ENCODE data around the gene USH2A. TPM values are rescaled to one million over a fixed set of nuclear protein-coding genes. Genes with fewer than 3 reads are reported as not detected.

USH2A gene
- total RNA-seq, 2 donors from 2014 or later: 0.62 to 3.1 TPM

DNA sequence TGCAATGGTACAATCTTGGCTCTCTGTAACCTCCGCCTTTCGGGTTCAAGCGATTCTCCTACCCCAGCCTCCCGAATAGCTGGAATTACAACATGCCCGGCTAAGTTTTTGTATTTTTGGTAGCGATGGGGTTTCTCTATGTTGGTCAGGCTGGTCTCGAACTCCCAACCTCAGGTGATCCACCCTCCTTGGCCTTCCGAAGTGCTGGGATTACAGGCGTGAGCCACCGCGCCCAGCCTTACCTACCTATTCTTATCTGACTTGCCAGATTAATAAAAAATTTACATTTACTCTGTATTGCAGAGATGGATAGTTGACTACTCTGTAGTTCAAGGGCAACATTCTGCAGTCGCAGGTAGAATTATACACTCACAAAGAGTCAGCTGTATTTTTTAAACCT, 496.6 kb downstream of the USH2A start:
- H3K27me3 ChIP-seq (ENCODE audit: control insufficient read depth, insufficient read depth, low read length, poor library complexity, severe bottlenecking): no peaks in the 10 kb centered on the region
- Mint-ChIP-seq H3K4me3 (no peak overlapping the region), H3K9me3 (no peaks in the 10 kb centered on the region), H3K27me3 (ENCODE audit: insufficient read depth) (no peaks in the 10 kb centered on the region), H3K36me3 (ENCODE audit: low read depth) (no peaks in the 10 kb centered on the region), H3K27ac (no peak overlapping the region), H3K4me1 (peaks cover 4% of the 10 kb centered on the region)
- no peaks in the 10 kb centered on the region for H3K9me3 ChIP-seq (ENCODE audit: control insufficient read depth, low read length)
- no peaks in the 10 kb centered on the region for H3K4me1 ChIP-seq (ENCODE audit: control insufficient read depth, insufficient read depth, low read length)
- DNase-seq: no peak
- WGBS, 2 experiments (ENCODE audit: insufficient coverage in 1 of 2, insufficient read length in 1 of 2): 94 to 100% methylated on average over 3 to 12 of the region's 12 CpGs
- H3K36me3 ChIP-seq (ENCODE audit: control insufficient read depth, insufficient read depth, low read length): no peaks in the 10 kb centered on the region
- no peak overlapping the region for H3K27ac ChIP-seq (ENCODE audit: low read depth, low read length)
- no peak overlapping the region for H3K9ac ChIP-seq (ENCODE audit: extremely low read depth, low read length, poor library complexity, severe bottlenecking)
- H3K4me3 ChIP-seq (ENCODE audit: low read length): no peak overlapping the region
- TF ChIP-seq, protein P1, sequence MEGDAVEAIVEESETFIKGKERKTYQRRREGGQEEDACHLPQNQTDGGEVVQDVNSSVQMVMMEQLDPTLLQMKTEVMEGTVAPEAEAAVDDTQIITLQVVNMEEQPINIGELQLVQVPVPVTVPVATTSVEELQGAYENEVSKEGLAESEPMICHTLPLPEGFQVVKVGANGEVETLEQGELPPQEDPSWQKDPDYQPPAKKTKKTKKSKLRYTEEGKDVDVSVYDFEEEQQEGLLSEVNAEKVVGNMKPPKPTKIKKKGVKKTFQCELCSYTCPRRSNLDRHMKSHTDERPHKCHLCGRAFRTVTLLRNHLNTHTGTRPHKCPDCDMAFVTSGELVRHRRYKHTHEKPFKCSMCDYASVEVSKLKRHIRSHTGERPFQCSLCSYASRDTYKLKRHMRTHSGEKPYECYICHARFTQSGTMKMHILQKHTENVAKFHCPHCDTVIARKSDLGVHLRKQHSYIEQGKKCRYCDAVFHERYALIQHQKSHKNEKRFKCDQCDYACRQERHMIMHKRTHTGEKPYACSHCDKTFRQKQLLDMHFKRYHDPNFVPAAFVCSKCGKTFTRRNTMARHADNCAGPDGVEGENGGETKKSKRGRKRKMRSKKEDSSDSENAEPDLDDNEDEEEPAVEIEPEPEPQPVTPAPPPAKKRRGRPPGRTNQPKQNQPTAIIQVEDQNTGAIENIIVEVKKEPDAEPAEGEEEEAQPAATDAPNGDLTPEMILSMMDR (conservative IDR thresholded peaks at IDR 0.05): no peak

DNA sequence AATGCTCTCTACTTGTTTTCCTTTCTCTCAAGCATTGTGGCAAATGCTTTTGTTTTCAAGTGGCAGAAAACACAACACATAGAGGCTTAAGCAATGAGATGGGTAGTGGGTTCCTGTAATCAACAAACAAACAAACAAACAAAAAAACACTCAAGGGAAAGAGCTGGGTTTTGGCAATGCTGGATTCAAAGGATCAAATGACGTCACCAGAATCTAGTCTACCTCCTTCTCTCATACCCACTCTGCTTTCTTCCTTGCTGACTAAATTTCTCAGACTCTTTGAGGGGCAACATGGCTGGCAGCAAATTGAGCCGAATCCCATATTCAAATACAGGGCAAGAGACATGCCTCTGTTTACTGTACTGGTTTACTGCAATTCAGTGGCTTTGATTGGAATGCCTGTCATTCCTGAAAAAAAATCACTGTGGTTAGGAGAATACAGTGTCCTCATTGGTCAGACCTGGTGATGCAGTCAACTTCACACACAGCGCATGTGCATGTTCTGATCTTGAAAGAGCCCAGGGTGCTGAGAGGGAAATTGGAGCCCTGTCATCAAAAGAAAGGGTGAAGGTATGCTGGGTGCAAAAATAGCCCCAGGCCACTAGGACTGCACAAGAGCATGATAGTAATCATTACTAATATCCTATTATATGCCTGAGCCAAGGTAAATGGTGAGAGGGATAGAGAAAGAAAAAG, 500.0 kb downstream of the USH2A start:
- H3K4me1 Mint-ChIP-seq: peaks cover 2% of the 10 kb centered on the region
- TF ChIP-seq, protein P1 (conservative IDR thresholded peaks at IDR 0.05): peak; percentile 30
- no peak overlapping the region for H3K4me3 ChIP-seq (ENCODE audit: low read length)
- H3K27ac Mint-ChIP-seq: no peak overlapping the region
- no peaks in the 10 kb centered on the region for H3K27me3 Mint-ChIP-seq (ENCODE audit: insufficient read depth)
- H3K9ac ChIP-seq (ENCODE audit: extremely low read depth, low read length, poor library complexity, severe bottlenecking): no peak overlapping the region
- no peak overlapping the region for H3K27ac ChIP-seq (ENCODE audit: low read depth, low read length)
- no peaks in the 10 kb centered on the region for H3K36me3 Mint-ChIP-seq (ENCODE audit: low read depth)
- no peaks in the 10 kb centered on the region for H3K9me3 ChIP-seq (ENCODE audit: control insufficient read depth, low read length)
- DNase-seq: no peak
- no peaks in the 10 kb centered on the region for H3K27me3 ChIP-seq (ENCODE audit: control insufficient read depth, insufficient read depth, low read length, poor library complexity, severe bottlenecking)
- WGBS, 2 experiments (ENCODE audit: insufficient coverage in 1 of 2, insufficient read length in 1 of 2): 60 to 80% methylated on average over 2 to 3 of the region's 3 CpGs
- H3K9me3 Mint-ChIP-seq: no peaks in the 10 kb centered on the region
- no peaks in the 10 kb centered on the region for H3K4me1 ChIP-seq (ENCODE audit: control insufficient read depth, insufficient read depth, low read length)
- H3K36me3 ChIP-seq (ENCODE audit: control insufficient read depth, insufficient read depth, low read length): no peaks in the 10 kb centered on the region
- H3K4me3 Mint-ChIP-seq: no peak overlapping the region

DNA sequence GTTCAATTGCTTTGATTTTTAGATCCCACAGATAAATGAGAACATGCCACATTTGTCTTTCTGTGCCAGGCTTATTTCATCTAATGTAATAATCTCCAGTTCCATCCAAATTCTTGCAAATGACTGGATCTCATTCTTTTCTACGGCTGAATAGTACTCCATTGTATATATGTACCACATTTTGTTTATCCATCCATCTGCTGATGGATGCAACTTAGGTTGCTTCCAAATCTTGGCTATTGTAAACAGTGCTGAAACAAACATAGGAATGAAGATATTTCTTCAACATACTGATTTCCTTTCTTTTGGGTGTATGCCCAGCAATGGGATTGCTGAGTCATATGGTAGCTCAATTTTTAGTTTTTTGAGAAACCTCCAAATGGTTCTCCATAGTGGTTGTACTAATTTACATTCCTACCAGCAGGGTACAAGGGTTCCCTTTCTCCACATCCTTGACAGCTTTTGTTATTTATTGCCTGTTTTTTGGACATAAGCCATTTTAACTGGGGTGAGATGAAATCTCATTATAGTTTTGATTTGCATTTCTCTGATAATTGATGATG, 511.8 kb downstream of the USH2A start:
- no peaks in the 10 kb centered on the region for H3K27me3 Mint-ChIP-seq (ENCODE audit: insufficient read depth)

More for the DNA sequence above, 511.8 kb downstream of the USH2A start:
- no peak for DNase-seq
- no peak overlapping the region for H3K4me3 Mint-ChIP-seq
- 100% methylated on average over 1 of the region's 1 CpG for WGBS, 2 experiments (ENCODE audit: insufficient coverage in 1 of 2, insufficient read length in 1 of 2)
- Histone ChIP-seq H3K4me1 (ENCODE audit: control insufficient read depth, insufficient read depth, low read length) (no peaks in the 10 kb centered on the region), H3K36me3 (ENCODE audit: control insufficient read depth, insufficient read depth, low read length) (no peaks in the 10 kb centered on the region), H3K9me3 (ENCODE audit: control insufficient read depth, low read length) (no peaks in the 10 kb centered on the region), H3K27me3 (ENCODE audit: control insufficient read depth, insufficient read depth, low read length, poor library complexity, severe bottlenecking) (no peaks in the 10 kb centered on the region), H3K9ac (ENCODE audit: extremely low read depth, low read length, poor library complexity, severe bottlenecking) (no peak overlapping the region), H3K4me3 (ENCODE audit: low read length) (no peak overlapping the region), H3K27ac (ENCODE audit: low read depth, low read length) (no peak overlapping the region)
- H3K9me3 Mint-ChIP-seq: no peaks in the 10 kb centered on the region
- H3K27ac Mint-ChIP-seq: no peak overlapping the region
- no peaks in the 10 kb centered on the region for H3K4me1 Mint-ChIP-seq
- H3K36me3 Mint-ChIP-seq (ENCODE audit: low read depth): no peaks in the 10 kb centered on the region
- TF ChIP-seq, protein P1 (conservative IDR thresholded peaks at IDR 0.05): peak; percentile 55

All from endodermal cell (in vitro differentiated cells).